Measurements from ENCODE around the gene SMURF2. TPM values are rescaled to one million over a fixed set of nuclear protein-coding genes. Genes with fewer than 3 reads are reported as not detected.

Gene SMURF2
- polyA plus RNA-seq, 1 of the 3 experiments (the other 2 are of a cell fraction): 36.6 TPM

DNA sequence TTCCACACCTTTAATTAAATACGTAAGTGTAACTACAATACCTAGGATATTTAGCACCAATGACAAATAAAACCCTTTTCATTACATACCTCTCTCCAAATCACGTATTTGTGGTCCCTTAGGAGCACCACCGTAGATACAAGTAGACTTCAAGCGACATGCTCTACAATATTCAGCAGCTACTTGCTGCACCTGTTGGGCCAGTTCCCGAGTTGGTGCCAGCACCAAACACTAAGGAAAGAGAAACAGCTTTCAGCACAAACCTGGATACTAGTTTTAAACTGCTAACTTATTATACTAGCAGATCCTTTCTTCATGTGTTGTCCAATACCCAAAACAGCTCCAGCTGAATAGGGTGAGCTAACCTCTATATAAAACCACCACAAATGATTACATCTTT lies 158.8 kb downstream of the SMURF2 start:
- Histone ChIP-seq H3K9me2 (no peaks in the 10 kb centered on the region), H3K4me1 (ENCODE audit: control insufficient read depth in 1 of 2, insufficient read depth in 2 of 2, low read depth in 1 of 2, low read length in 1 of 2) (peaks cover 24 to 42% of the 10 kb centered on the region in 2 experiments), H3K79me2 (ENCODE audit: insufficient read depth) (peaks cover 88% of the 10 kb centered on the region), H3K27me3 (ENCODE audit: insufficient read depth) (no peaks in the 10 kb centered on the region), H3K4me2 (peak overlapping the region; percentile 86), H4K20me1 (ENCODE audit: insufficient read depth) (peaks cover 82% of the 10 kb centered on the region), H3K4me3 (ENCODE audit: low read depth in 2 of 2, low read length in 1 of 2) (peak overlapping the region; percentile 74 to 96; a peak in 2 of 4 replicates), H3K27ac (ENCODE audit: low read depth in 2 of 2, low read length in 1 of 2) (peak overlapping the region; percentile 47 to 87), H3F3A (replicated peaks; ENCODE audit: insufficient read depth) (peaks cover 76% of the 10 kb centered on the region), H2AFZ (ENCODE audit: low read depth) (no peak overlapping the region), H3K36me3 (replicated peaks in 1 of 2; ENCODE audit: control insufficient read depth in 1 of 2, insufficient read depth in 2 of 2, low read length in 1 of 2) (peaks cover 71 to 72% of the 10 kb centered on the region in 2 experiments), H3K9ac (peak overlapping the region; percentile 100; the same call in 1 of the 2 replicates), H3K9me3 (no peaks in the 10 kb centered on the region)
- WGBS (ENCODE audit: low lambda C conversion rate): 94% methylated on average over 5 of the region's 5 CpGs
- POLR2A ChIA-PET: no interaction called here
- DNase-seq: no peak
- CTCF ChIA-PET: interaction anchor here (2.1 to 13.6 kb wide), 4 partner anchors 6 to 146 kb away, joined by 10 to 122 read pairs (median 56); partner anchors contain the start of gene POLG2
- TF ChIP-seq CHD2 (IDR thresholded peaks at IDR 0.05; ENCODE audit: low read length, partially characterized antibody) (no peak), RCOR1 (IDR thresholded peaks at IDR 0.05; ENCODE audit: low read length) (no peak), FOSL2 (IDR thresholded peaks at IDR 0.05; ENCODE audit: borderline replicate concordance, low read depth) (no peak), SIN3A (IDR thresholded peaks at IDR 0.05; ENCODE audit: borderline replicate concordance, low read depth, low read length) (no peak), TCF12 (IDR thresholded peaks at IDR 0.05) (no peak), MXI1 (IDR thresholded peaks at IDR 0.05; ENCODE audit: low read depth, low read length) (no peak), EP300 (IDR thresholded peaks at IDR 0.05; ENCODE audit: borderline replicate concordance in 1 of 2, low read depth in 1 of 2, low read length in 1 of 2) (no peak), GABPA (IDR thresholded peaks at IDR 0.05; ENCODE audit: low read depth) (no peak), MEF2A (IDR thresholded peaks at IDR 0.05; ENCODE audit: borderline replicate concordance, low read depth) (no peak), GATA2 (CRISPR knock-in tag; IDR thresholded peaks at IDR 0.05) (no peak), RAD21 (IDR thresholded peaks at IDR 0.05; ENCODE audit: low read length) (no peak), TEAD4 (IDR thresholded peaks at IDR 0.05; ENCODE audit: borderline replicate concordance, insufficient read depth) (no peak), NRF1 (IDR thresholded peaks at IDR 0.05; ENCODE audit: low read depth, low read length) (no peak), EZH2phosphoT487 (IDR thresholded peaks at IDR 0.05; ENCODE audit: borderline replicate concordance, low read depth) (no peak), FOXJ3 (CRISPR knock-in tag; IDR thresholded peaks at IDR 0.05) (no peak), YY1 (IDR thresholded peaks at IDR 0.05; ENCODE audit: low read depth) (no peak)
- TF ChIP-seq, protein P1, sequence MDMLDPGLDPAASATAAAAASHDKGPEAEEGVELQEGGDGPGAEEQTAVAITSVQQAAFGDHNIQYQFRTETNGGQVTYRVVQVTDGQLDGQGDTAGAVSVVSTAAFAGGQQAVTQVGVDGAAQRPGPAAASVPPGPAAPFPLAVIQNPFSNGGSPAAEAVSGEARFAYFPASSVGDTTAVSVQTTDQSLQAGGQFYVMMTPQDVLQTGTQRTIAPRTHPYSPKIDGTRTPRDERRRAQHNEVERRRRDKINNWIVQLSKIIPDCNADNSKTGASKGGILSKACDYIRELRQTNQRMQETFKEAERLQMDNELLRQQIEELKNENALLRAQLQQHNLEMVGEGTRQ (IDR thresholded peaks at IDR 0.05; ENCODE audit: borderline replicate concordance, low read depth, low read length): no peak
- TF ChIP-seq, protein P2, sequence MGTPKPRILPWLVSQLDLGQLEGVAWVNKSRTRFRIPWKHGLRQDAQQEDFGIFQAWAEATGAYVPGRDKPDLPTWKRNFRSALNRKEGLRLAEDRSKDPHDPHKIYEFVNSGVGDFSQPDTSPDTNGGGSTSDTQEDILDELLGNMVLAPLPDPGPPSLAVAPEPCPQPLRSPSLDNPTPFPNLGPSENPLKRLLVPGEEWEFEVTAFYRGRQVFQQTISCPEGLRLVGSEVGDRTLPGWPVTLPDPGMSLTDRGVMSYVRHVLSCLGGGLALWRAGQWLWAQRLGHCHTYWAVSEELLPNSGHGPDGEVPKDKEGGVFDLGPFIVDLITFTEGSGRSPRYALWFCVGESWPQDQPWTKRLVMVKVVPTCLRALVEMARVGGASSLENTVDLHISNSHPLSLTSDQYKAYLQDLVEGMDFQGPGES (IDR thresholded peaks at IDR 0.05; ENCODE audit: low read depth, low read length): no peak
- TF ChIP-seq, protein P3, sequence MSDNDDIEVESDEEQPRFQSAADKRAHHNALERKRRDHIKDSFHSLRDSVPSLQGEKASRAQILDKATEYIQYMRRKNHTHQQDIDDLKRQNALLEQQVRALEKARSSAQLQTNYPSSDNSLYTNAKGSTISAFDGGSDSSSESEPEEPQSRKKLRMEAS (IDR thresholded peaks at IDR 0.05; ENCODE audit: low read depth): no peak
